Limb (tissue), 2 donors: Measurements from ENCODE around the gene FADS1.
A peak's percentile ranks its signal among the peaks of the same experiment; 100 is the strongest.

Source experiments
- DNase-seq, 2 donors: peaks; one replicate each; pipeline ENCODE4 v3.0.0-alpha.2; 2016; ENCODE audit errors: extremely low spot score in 2 of 2

FADS1 gene

GRCh38 chr11:61846362-61847020, 29.7 kb upstream of the FADS1 start:
- no peak for DNase-seq

DNA sequence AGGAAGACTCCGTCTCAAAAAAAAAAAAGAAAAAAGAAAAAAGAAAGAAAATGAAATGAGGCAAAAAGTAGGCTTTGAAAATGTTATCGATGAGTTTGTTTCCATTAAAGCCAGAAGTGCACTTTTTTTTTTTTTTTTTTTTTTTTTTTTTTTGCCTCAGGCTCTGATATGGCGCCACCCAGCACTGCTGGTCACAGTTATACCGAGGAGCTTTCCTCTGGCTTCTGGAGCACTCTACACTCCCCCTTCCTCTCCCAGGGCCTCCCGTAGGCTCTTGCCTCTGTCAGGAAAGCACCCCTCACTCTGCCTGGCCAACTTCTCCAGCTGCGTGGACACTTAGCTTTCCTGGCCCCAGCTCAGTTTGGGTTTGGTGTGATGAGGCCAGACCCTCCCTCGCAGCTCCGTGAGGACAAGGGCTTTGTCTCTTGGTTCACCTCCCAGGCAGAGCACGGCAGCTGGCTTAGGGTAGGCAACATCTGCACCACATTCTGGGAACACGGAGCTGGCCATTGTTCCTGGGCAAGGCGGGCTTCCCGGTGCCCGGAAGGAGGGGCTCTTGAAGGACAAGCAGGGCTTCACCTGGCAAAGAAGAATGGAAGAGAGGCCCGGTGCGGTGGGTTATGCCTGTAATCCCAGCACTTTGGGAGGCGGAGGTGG, 28.2 kb upstream of the FADS1 start:
- no peak for DNase-seq

DNA sequence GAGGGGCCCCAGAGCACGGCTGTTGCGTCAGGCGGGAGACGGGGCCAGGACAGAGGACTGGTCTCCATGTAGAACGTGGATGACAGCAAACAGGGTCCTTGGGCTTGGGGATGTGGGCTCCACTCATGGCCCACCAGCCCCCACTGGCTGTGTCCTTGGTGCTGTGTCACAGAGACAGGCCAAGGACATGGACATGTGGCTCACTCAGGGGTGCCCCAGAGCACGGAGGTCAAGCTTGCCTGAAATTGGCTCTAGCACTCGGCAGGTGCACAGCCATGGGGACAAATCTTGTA, 25.7 kb upstream of the FADS1 start:
- peak in 1 of 2 donors; percentile 28 for DNase-seq

- DNase-seq = no peak
Measured at GRCh38 chr11:61841636-61842527, 25.1 kb upstream of the FADS1 start.

DNA sequence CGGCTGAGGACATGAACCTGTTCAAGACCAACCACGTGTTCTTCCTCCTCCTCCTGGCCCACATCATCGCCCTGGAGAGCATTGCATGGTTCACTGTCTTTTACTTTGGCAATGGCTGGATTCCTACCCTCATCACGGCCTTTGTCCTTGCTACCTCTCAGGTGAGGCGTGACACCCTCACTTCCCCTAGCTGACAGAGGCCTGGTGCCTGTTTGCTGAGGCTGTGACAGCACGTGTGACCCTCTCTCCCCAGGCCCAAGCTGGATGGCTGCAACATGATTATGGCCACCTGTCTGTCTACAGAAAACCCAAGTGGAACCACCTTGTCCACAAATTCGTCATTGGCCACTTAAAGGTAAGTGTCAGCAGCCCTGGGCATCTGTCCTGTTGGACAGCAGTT, 23.6 kb upstream of the FADS1 start:
- DNase-seq = no peak

DNA sequence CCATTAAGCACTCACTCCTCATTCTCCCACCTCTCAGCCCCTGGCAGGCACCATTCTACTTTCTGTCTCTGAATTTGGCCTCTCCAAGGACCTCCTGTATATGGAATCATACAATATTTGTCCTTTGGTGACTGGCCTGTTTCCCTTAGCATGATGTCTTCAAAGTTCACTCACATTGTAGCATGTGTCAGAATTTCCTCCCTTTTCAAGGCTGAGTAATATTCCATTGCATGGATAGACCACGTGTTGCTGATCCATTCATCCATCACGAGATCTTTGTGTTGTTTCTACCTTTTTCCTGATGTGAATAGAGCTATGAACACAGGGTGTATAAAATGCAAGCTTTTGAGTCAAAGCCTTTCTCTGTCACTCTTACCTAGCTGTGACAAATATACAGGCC, 22.9 kb upstream of the FADS1 start:
- no peak for DNase-seq

GRCh38 chr11:61838921-61839320, 22.1 kb upstream of the FADS1 start:
- no peak for DNase-seq

GRCh38 chr11:61838501-61838900, 21.7 kb upstream of the FADS1 start:
- DNase-seq = no peak

GRCh38 chr11:61837411-61838005, 20.7 kb upstream of the FADS1 start:
- no peak for DNase-seq

- DNase-seq = no peak
Measured at GRCh38 chr11:61836193-61836592, 19.4 kb upstream of the FADS1 start.

DNA sequence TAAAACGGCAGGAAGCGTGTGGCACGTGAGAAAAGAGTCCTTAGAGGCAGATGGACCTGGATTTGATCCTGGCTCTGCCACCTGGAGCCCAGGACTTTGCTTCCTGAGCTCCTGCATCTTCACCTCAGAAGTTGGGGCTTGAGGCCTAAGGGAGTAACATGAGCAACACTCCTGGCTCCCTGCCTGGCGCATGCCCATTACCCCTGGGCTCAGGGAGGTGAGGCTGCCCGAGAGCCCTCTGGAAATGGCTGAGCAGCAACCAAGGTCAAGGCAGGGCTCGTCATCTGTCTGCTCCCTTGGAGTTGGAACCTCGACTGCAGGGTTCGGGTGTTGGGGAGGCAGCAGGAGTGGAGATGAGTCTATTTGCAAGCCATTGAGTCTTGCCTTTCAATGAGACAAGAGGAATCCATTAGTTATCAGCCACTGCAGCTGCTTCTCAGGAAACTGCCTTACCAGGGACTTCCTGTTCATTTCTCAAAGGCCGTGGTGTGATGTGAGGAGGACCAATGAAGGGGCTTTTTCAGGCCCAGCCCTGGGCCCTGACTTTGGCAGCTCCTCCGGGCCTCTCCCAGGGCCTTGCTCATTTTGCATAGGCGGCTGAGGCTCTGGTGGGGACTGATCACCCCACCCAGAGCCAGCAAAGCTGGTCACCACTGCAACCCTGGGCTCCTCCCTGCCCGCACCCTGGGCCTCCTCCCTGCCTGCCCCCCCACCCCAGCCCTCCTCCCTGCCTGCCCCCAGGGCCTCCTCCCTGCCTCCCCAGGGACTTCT, 17.7 kb upstream of the FADS1 start:
- DNase-seq = peak in 1 of 2 donors; percentile 38

- DNase-seq = no peak
Measured at GRCh38 chr11:61833926-61834277, 17.1 kb upstream of the FADS1 start.

DNA sequence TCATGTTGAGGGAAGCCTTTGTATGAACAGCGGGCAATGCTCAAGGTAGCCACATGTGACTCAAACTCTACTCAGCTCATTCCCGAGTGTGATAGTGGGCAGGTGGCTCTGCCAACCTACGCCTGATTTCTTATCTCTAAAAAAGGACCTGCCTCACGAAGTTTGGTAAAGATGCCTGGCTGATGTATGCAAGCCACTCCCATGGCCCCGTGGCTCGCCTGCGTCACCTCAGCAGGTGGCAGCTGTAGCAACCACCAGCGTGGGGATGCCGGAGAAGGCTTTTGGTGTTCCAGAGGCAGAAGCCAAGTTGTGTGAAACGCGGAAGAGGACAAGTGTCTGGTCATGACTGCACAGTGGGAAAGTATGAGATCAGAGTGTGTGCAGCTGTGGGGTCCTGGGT, 16.7 kb upstream of the FADS1 start:
- DNase-seq = no peak

- no peak for DNase-seq
Measured at GRCh38 chr11:61832754-61833153, 16.0 kb upstream of the FADS1 start.

- no peak for DNase-seq
Measured at GRCh38 chr11:61832207-61832606, 15.4 kb upstream of the FADS1 start.

GRCh38 chr11:61830237-61831105, 13.7 kb upstream of the FADS1 start:
- no peak for DNase-seq

GRCh38 chr11:61829806-61830205, 13.0 kb upstream of the FADS1 start:
- no peak for DNase-seq

DNA sequence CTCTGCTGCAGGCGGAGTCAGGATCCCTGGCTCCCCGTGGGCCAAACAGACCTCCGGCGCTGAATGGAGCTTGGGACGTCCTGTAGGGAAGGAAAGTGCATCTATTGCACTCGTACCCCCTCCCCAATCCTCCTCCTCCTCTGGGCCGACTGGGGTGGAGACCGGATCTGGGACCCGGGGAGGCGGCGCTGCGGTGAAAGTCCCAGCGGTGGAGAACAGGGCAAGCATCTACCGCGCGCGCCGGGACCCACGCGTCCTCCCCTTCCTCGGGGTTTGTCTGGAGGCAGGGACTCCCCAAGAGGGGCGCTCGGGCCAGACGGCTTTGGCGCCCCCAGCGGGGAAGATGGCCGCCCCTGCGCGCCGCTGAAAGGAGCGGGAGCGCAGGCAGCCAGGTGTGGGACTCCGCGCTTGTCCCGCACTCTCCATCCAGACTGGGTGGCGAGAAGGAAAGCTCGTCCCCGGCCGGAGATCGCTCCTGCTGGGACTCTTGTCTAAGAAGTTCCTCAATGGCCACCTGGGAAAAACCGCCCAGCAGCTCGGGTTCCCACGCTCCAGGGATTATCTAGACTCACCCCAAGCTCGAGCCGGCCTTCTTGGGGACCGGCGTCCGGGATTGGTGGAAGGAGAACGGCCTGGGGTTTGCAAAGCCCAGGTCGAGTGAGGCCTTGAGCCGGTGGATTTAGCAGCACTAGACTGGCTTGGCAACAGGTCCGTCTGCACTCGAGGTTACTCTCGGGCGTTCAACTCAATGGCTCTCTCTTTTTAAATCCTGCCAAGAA, 12.0 kb upstream of the FADS1 start:
- peak; percentile 36 to 80 for DNase-seq

DNA sequence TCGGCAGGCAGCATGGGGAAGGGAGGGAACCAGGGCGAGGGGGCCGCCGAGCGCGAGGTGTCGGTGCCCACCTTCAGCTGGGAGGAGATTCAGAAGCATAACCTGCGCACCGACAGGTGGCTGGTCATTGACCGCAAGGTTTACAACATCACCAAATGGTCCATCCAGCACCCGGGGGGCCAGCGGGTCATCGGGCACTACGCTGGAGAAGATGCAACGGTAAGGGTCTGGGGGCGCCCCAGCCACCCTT, 11.5 kb upstream of the FADS1 start:
- DNase-seq = no peak
